DMS79 treated with DMSO at 0.1 percent for 48 hours (cell line): Measurements from ENCODE around the gene LMCD1.

Experiments used
- DNase-seq: peaks from one replicate; lab custom pipeline; 2025; lab: John Stamatoyannopoulos, UW

Gene LMCD1

GRCh38 chr3:8584661-8585060 lies 83.0 kb downstream of the LMCD1 start:
- DNase-seq, result no peak

- no peak for DNase-seq
Measured at GRCh38 chr3:8589880-8590556, 88.4 kb downstream of the LMCD1 start.

GRCh38 chr3:8593021-8593827 lies 91.6 kb downstream of the LMCD1 start:
- DNase-seq, result no peak

GRCh38 chr3:8595252-8595651 lies 93.6 kb downstream of the LMCD1 start:
- DNase-seq, result no peak

GRCh38 chr3:8595695-8596115 lies 94.1 kb downstream of the LMCD1 start:
- no peak for DNase-seq

GRCh38 chr3:8596321-8597218 lies 94.9 kb downstream of the LMCD1 start:
- DNase-seq, result no peak

GRCh38 chr3:8597219-8597853 lies 95.7 kb downstream of the LMCD1 start:
- DNase-seq, result no peak

GRCh38 chr3:8599146-8599545 lies 97.5 kb downstream of the LMCD1 start:
- DNase-seq, result no peak

DNA sequence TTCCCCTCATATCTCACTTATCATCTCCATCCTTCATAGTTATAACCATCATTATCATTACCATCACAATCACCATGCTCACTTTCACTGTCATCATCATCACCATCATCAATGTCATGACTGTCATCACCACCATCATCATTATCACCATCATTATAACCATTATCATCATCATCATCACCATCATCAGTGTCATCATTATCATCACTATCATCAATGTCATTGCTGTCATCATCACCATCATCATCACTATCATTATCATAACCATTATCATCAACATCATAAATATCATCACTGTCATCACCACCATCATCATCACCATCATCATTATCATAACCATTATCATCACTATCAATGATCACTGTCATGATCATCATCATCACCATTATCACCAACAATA lies 98.8 kb downstream of the LMCD1 start:
- no peak for DNase-seq

- DNase-seq, result no peak
Measured at GRCh38 chr3:8603115-8603710, 101.6 kb downstream of the LMCD1 start.

- no peak for DNase-seq
Measured at GRCh38 chr3:8604006-8604405, 102.4 kb downstream of the LMCD1 start.

- DNase-seq, result no peak
Measured at GRCh38 chr3:8604988-8605387, 103.4 kb downstream of the LMCD1 start.

DNA sequence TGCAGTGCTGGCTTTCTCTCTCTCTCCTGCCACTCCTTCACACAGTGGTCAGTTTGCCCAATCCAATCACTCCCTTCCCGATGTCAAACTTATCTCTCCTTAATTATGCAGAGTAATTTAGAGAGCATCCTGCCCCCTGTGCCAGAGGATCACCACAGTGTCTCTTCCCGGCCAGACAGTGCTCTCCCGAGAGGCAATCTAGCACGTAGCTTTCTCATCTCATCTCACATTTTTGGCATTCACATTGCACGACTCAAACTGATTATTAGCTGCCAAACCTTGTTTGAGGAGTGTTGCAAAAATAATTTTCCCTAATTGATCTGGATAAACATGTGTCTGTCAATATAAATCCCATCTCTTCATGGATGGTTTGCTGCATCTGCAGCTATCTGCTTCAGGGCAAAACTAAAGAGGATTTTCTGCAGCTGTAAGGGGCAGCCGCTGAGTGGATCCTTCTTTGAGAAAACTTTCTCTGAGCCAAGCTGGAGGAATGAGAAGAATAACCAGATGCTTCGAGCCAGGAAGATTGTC lies 105.1 kb downstream of the LMCD1 start:
- DNase-seq, result no peak

- DNase-seq, result no peak
Measured at GRCh38 chr3:8607234-8608040, 105.8 kb downstream of the LMCD1 start.

GRCh38 chr3:8608041-8608790 lies 106.6 kb downstream of the LMCD1 start:
- no peak for DNase-seq

DNA sequence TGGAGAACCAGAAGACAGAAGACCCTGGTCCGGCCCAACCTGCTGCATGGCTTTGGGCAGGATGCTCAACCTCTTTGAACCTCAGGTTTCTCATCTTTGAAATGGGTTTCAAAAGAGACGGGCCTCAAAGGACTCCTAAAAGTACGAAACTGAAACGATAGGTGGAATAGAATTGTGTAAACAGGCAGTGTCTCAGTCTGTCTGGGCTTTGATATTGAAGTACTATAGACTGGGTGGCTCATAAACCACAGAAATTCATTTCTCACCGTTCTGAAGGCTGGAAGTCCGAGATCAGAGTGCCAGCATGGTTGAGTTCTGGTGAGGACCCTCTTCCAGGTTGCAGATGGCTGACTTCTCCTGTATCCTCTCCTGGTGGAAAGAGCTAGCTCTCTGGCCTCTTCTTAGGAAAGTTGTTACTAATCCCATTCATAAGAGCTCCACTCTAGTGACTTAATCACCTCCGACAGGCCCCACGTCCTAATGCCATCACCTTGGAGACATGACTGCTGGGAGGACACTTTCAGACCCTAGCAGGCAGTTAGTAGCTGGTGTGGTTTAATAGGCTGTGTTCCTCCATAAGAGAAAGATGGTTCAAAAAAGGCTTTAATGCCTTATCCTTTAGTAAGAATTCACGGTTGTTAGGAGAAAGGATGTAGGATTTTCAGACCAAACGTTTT lies 107.3 kb downstream of the LMCD1 start:
- DNase-seq, result no peak

DNA sequence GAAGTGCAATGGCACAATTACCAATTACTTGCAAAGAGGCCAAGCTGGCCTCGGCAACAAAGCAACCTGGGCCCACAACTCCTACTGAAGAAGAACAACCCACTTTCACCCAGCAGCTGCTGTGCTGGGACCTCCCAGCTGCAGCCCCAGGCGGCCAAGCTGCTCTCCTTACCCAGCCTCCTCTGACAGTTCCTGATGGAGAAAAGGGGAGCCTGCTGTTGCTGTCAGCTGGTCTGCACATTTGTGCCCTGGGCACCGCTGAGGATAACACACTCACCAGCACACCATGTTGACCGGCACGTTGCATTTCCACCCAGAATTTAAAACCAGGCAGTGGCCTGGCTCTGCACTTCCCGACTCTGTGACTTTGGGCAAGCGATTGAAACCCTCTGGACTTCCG lies 109.3 kb downstream of the LMCD1 start:
- no peak for DNase-seq

- DNase-seq, result no peak
Measured at GRCh38 chr3:8617921-8618320, 116.3 kb downstream of the LMCD1 start.

GRCh38 chr3:8618950-8619349 lies 117.3 kb downstream of the LMCD1 start:
- DNase-seq, result no peak
